Ishikawa (cell line): ENCODE data around the gene SHOX.

Experiments
- CEBPB ChIP-seq: IDR thresholded peaks from 2 replicates; pipeline ENCODE4 v1.6.1; 2012
- CREB1 ChIP-seq: IDR thresholded peaks from 2 replicates; pipeline ENCODE4 v1.6.1; 2012; ENCODE audit warnings: low read depth
- EGR1 ChIP-seq: IDR thresholded peaks from 2 replicates; pipeline ENCODE4 v1.6.1; 2012
- EP300 ChIP-seq: IDR thresholded peaks from 2 replicates; pipeline ENCODE4 v1.6.1; 2012; ENCODE audit warnings: borderline replicate concordance
- FOXM1 ChIP-seq: IDR thresholded peaks from 2 replicates; pipeline ENCODE4 v1.6.1; 2012; ENCODE audit warnings: low read depth, borderline replicate concordance
- NFIC ChIP-seq: IDR thresholded peaks from 2 replicates; pipeline ENCODE4 v1.6.1; 2012
- RAD21 ChIP-seq: IDR thresholded peaks from 2 replicates; pipeline ENCODE4 v1.6.1; 2012; ENCODE audit warnings: low read depth
- TAF1 ChIP-seq: IDR thresholded peaks from 2 replicates; pipeline ENCODE4 v1.6.1; 2012; ENCODE audit warnings: low read depth, mild to moderate bottlenecking
- TCF12 ChIP-seq: IDR thresholded peaks from 2 replicates; pipeline ENCODE4 v1.6.1; 2012; ENCODE audit warnings: low read depth
- TEAD4 ChIP-seq: IDR thresholded peaks from 2 replicates; pipeline ENCODE4 v1.6.1; 2012
- YY1 ChIP-seq: IDR thresholded peaks from 2 replicates; pipeline ENCODE4 v1.6.1; 2012; ENCODE audit warnings: low read depth
- ZBTB7A ChIP-seq: IDR thresholded peaks from 2 replicates; pipeline ENCODE4 v1.6.1; 2012; ENCODE audit warnings: low read depth
- TF ChIP-seq, protein P1 (sequence below): IDR thresholded peaks from 2 replicates; pipeline ENCODE4 v1.6.1; 2012
- TF ChIP-seq, protein P2 (sequence below): IDR thresholded peaks from 2 replicates; pipeline ENCODE4 v1.6.1; 2012; ENCODE audit warnings: low read depth, mild to moderate bottlenecking
- TF ChIP-seq, protein P3 (sequence below): IDR thresholded peaks from 2 replicates; pipeline ENCODE4 v1.6.1; 2012

SHOX gene

DNA sequence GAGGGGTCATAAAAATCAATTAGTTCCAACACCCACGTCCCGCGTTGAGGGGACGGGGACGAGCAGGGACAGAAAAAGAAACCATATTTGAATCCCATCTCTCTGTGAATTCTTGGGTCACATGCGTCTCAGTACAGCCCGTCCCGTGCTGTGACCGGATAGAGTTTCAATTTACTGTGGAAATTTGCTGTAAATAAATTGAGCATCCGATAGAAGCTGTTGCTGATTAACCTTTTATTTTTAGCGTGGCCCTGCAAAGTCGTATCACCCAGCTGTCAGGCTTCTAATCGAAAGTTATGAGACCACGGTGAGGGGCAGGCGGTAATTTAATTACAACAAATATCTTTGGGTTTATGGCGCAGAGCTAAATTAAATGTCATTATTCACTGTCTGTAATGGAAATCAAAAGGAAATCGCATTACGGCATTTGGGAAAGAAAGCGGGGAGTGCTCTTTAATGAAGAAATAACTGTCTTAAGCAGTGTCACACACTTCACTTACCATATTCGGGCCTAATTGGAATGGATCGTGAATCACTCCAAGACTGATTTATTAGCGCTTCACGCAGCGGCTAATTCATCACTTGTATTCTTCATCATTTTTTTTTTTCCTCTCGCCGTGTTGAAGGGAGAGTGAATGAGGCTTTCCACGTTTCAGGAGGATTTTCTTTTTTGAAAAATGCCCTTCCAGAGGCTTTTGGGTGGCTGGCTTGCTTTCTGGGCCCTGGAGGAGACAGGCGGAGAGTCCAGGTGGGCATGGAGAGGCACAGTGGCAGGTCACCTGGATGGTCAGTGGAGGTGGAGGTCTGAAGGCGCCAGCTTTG, 7.3 kb downstream of the SHOX start:
- no peak for TF ChIP-seq TCF12
- TF ChIP-seq TEAD4 = no peak
- no peak for TF ChIP-seq EGR1
- no peak for TF ChIP-seq NFIC
- TF ChIP-seq CREB1 = no peak
- TF ChIP-seq RAD21 = no peak
- TF ChIP-seq, protein P1, sequence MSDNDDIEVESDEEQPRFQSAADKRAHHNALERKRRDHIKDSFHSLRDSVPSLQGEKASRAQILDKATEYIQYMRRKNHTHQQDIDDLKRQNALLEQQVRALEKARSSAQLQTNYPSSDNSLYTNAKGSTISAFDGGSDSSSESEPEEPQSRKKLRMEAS = no peak
- no peak for TF ChIP-seq EP300
- TF ChIP-seq, protein P2, sequence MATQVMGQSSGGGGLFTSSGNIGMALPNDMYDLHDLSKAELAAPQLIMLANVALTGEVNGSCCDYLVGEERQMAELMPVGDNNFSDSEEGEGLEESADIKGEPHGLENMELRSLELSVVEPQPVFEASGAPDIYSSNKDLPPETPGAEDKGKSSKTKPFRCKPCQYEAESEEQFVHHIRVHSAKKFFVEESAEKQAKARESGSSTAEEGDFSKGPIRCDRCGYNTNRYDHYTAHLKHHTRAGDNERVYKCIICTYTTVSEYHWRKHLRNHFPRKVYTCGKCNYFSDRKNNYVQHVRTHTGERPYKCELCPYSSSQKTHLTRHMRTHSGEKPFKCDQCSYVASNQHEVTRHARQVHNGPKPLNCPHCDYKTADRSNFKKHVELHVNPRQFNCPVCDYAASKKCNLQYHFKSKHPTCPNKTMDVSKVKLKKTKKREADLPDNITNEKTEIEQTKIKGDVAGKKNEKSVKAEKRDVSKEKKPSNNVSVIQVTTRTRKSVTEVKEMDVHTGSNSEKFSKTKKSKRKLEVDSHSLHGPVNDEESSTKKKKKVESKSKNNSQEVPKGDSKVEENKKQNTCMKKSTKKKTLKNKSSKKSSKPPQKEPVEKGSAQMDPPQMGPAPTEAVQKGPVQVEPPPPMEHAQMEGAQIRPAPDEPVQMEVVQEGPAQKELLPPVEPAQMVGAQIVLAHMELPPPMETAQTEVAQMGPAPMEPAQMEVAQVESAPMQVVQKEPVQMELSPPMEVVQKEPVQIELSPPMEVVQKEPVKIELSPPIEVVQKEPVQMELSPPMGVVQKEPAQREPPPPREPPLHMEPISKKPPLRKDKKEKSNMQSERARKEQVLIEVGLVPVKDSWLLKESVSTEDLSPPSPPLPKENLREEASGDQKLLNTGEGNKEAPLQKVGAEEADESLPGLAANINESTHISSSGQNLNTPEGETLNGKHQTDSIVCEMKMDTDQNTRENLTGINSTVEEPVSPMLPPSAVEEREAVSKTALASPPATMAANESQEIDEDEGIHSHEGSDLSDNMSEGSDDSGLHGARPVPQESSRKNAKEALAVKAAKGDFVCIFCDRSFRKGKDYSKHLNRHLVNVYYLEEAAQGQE = no peak
- no peak for TF ChIP-seq ZBTB7A
- TF ChIP-seq YY1 = no peak
- TF ChIP-seq CEBPB = no peak
- TF ChIP-seq, protein P3, sequence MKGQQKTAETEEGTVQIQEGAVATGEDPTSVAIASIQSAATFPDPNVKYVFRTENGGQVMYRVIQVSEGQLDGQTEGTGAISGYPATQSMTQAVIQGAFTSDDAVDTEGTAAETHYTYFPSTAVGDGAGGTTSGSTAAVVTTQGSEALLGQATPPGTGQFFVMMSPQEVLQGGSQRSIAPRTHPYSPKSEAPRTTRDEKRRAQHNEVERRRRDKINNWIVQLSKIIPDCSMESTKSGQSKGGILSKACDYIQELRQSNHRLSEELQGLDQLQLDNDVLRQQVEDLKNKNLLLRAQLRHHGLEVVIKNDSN = no peak
- TF ChIP-seq TAF1 = no peak
- TF ChIP-seq FOXM1 = no peak

DNA sequence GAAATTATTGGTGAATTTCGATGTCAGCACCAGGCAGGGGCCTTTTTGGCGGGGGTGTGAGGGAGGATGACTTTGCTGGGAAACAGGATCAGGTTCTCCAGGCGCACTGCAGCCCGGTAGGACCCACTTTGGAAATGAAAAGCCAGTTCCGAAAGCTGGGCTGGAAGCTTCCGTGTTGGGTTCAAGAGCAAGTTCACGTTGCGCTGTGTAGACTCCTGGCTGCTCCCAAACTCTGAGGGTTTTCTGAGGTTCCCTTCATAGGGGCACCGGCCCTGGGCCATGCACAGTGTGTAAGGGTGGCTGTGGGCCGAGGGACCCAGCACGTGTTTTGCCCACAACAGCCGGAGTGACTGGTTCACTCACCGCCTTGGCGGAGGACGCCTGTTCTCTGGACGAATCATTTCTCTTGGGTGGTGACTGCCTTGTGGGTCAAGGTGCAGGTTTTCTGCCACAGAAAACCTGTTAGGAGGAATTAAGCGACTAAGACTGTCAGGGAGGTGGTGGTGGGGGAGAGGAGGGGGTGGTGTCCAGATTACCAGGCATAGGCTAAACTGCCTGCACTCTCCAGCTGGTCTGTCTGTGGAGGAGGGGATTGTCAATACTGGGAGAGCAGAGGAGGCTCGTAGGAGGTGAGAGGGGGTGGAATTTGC, 8.0 kb downstream of the SHOX start:
- TF ChIP-seq, protein P1 = no peak
- TF ChIP-seq TCF12 = no peak

DNA sequence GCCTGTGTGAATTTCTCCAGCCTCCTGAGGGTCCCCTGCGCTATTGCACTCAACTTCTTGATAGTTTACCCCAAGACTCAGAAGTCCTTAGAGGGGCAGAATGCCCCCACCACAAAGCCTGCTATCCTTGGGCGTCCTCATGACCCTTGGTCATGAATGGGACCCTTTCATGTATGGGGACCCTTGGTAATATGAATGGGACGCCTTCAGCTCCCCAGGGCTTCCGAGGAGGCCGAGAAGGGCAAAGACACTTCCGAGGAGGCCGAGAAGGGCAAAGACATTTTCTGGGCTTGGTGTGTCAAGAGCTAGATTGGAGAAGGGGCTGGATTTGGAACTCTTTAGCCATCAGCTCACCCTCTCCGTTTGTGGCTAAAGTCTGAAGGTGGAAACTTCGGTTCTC, 8.6 kb downstream of the SHOX start:
- TF ChIP-seq EP300 (no peak), ZBTB7A (no peak), EGR1 (no peak), RAD21 (no peak)

DNA sequence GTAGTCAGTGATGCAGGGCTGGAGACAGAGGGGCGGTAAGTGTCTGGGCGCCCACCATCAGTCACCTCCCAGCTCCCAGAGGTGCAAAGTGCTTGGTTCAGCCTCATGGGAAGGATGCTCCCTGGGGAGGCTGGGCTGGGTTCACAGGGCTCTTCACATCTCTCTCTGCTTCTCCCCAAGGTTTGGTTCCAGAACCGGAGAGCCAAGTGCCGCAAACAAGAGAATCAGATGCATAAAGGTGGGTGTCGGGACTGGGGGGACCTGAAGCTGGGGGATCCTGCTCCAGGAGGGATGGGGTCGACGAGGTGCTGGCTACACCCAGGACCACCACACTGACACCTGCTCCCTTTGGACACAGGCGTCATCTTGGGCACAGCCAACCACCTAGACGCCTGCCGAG, 10.1 kb downstream of the SHOX start:
- no peak for TF ChIP-seq EGR1
- TF ChIP-seq, protein P3 = no peak
- TF ChIP-seq, protein P2 = no peak
- TF ChIP-seq, protein P1 = no peak
- TF ChIP-seq YY1 = no peak
- TF ChIP-seq ZBTB7A = no peak
- no peak for TF ChIP-seq RAD21

DNA sequence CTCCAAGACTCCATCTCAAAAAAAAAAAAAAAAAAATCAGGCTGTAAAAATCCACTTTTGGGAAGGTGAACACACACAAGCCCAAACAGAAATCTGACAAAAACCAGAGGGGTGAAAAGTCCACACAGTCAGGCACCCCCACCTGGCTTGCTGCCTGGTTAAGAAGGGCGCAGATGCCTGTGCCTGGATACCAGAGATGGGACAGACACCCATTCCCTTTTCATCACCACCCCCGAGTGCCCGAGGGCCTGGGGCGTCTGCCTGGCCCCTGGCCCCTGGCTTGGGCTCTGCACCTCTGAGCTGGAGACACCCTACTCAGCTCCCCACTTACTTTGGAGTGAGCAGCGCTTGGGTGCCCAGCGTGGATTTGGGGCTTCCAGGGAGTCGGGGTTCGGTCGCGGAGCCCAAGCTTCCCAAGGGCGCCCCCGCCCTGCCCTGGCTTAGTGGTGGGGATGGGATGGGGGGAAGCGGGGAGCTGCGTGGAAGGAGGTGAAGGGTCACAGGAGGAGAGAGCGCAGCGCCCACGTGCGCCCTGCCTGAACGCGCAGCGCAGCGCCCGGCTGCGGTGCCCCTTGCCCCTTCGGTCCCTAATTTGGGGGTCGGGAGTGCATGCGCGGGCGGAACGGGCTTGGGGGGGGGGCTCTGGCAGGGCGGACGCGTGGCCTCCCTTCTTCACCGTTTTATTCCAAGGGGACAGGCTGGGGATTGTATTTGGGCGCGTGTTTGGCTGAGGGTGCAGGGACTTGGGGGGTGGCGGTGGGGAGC, 11.3 kb downstream of the SHOX start:
- TF ChIP-seq NFIC (no peak), TEAD4 (no peak), CREB1 (no peak), TAF1 (no peak), FOXM1 (no peak), TCF12 (no peak), RAD21 (no peak), YY1 (no peak), EGR1 (no peak), EP300 (no peak), CEBPB (no peak), ZBTB7A (no peak)
- TF ChIP-seq, protein P2 = no peak
- TF ChIP-seq, protein P3 = no peak
- TF ChIP-seq, protein P1 = no peak
